ENCODE results near the gene CYP27C1.
"Not testable (repeated sequence)": the region's sequence is repeated elsewhere in the genome, so short reads cannot be mapped to it uniquely, and the experiment has no call there.

The CYP27C1 gene

DNA sequence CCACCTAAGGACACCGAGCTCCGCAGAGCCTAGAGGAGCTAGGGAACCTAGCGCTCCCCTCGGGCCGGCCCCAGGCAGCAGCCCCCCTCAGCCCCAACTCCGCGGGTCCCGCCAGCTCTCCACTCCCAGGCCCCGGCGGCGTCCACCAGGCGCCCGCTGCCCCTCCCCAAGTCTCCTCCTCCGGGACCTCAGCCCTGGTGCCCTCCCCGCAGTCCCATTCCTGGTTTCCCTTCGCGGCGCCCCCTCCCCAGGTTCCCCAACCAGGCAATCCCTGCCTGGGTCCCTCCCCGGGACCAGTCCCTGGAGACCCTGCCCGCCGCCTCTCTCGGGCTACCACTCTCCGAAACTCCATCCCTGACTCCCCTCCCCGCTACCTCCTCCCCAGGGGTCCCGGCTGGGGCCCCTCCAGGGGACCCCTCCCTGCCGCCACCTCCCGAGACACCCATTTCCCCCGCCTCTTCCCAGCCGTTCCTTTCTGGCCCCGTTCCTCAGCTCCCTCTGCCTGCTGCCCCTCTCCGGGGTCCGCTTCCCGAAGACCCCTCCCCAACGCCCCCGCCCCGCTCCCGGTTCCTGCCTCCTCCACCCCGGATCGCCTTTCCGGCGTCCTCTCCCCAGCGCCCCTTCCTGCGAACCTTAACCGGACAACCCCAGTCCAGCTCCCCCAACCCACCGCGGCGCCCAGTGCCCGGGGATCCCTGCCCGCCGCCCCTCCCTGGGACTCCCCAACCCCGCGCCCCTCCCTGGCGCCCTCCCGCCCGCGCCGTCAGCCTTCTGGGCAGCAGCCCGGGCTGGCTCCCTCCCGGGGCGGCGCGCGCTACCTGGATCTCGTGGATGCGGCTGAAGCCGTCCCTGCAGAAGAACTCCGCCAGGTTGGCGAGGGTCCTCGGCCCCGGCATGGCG, 678 bp downstream of the CYP27C1 start:
- DNase-seq (ENCODE audit: extremely low read depth, low read depth) = no peak
- TF ChIP-seq, protein P1, sequence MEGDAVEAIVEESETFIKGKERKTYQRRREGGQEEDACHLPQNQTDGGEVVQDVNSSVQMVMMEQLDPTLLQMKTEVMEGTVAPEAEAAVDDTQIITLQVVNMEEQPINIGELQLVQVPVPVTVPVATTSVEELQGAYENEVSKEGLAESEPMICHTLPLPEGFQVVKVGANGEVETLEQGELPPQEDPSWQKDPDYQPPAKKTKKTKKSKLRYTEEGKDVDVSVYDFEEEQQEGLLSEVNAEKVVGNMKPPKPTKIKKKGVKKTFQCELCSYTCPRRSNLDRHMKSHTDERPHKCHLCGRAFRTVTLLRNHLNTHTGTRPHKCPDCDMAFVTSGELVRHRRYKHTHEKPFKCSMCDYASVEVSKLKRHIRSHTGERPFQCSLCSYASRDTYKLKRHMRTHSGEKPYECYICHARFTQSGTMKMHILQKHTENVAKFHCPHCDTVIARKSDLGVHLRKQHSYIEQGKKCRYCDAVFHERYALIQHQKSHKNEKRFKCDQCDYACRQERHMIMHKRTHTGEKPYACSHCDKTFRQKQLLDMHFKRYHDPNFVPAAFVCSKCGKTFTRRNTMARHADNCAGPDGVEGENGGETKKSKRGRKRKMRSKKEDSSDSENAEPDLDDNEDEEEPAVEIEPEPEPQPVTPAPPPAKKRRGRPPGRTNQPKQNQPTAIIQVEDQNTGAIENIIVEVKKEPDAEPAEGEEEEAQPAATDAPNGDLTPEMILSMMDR (IDR thresholded peaks at IDR 0.05; ENCODE audit: low read depth, low read length) = no peak

DNA sequence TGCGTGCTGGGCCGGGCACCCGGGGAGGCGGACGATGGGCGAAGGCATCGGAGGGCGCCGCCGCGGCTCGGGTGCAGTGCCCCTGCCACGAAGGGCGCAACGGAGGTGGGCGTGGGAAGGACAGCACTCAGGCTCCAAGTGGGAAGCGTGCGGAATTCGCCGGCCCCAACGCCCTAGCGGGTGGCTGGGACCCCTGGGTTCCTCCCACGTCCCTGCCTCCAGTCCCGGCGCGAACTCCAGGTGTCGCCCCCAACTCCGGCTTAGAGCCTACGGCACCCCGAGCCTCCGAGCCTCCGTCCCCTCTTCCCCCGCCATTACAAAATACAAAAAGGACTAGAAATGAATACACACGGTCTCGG, 1.3 kb downstream of the CYP27C1 start:
- TF ChIP-seq, protein P1 (IDR thresholded peaks at IDR 0.05; ENCODE audit: low read depth, low read length) = no peak
- no peak for DNase-seq (ENCODE audit: extremely low read depth, low read depth)

DNA sequence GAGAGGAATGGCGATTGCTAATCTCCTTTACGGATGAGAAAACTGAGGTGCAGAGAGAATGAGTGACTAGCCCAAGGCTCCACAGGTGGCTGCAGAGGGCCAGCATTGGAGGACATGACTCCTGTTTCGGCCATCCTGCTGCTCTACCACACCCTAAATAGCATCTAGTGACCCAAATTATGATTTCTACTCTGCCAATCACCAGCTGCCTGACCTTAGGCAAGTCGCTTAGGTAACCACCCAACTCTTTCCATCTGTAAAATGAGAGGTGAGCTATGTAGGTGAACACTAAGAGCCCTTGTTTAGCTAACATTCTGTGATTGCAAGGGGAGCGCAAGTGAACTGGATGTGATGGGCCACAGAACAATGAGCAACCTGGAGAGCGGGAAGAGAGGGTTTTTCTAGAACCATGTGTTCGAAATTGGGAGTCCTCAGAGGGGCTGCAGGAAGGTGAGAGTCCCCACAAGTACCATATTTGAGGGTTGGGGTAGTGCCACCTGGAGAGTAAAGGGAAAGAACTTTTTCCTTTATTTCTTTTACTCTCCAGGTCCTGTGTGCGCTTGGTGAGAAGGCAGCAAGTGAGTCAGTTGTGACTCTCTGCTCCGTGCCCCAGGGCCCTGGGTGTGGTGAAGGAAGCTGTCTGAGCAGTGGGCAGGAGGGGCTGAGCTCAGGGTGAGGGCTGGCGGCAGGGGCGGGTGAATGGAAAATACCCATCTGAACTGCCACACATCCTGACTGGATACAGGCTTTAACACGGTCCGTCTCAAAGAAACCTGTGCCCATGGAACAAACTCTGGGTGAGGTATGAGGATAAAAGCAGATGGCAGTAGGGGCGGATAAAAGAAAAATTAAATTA, 2.4 kb downstream of the CYP27C1 start:
- TF ChIP-seq, protein P1 (IDR thresholded peaks at IDR 0.05; ENCODE audit: low read depth, low read length) = no peak
- no peak for DNase-seq (ENCODE audit: extremely low read depth, low read depth)

DNA sequence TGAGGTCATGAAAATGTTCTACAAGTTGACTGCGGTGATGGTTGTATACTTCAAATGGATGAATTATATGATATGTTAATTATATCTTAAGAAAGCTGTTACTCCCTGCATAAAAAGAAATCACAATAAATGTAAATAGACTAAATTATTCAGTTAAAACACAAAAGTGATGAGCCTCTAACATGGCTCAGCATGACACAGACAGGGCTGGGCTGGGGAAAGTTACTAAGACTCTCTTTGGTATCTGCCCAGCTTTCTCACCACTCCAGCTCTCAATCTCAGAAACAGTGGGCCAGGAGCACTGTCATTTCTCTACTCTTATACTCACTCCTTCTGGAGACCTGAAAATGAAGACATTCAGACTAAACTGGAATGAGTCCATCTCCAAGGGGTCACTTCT, 3.5 kb downstream of the CYP27C1 start:
- no peak for DNase-seq (ENCODE audit: extremely low read depth, low read depth)
- TF ChIP-seq, protein P1 (IDR thresholded peaks at IDR 0.05; ENCODE audit: low read depth, low read length) = no peak

DNA sequence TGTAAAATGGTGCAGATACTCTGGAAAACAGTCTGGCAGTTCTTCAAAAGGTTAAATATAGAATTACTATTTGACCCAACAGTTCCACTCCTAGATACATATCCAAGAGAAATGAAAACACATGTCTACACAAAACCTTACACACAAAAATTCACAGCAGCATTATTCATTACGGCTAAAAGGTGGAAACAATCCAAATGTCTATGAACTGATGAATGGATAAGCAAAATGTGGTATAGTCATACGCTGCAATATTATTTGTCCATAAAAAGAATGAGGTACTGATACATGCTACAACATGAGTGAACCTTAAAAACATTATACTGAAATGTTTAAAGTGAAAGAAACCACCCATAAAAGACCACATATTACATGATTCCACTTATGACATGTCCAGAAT, 4.0 kb downstream of the CYP27C1 start:
- TF ChIP-seq, protein P1 (IDR thresholded peaks at IDR 0.05; ENCODE audit: low read depth, low read length) = no peak
- DNase-seq (ENCODE audit: extremely low read depth, low read depth) = no peak

DNA sequence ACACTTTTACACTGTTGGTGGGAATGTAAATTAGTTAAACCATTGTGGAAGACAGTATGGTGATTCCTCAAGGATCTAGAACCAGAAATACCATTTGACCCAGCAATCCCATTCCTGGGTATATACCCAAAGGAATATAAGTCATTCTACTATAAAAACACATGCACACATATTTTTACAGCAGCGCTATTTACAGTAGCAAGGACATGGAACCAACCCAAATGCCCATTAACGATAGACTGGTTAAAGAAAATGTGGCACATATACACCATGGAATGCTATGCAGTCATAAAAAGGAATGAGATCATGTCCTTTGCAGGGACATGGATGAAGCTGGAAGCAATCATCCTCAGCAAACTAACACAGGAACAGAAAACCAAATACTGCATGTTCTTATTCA, 5.9 kb downstream of the CYP27C1 start:
- DNase-seq (ENCODE audit: extremely low read depth, low read depth) = not testable (repeated sequence)

DNA sequence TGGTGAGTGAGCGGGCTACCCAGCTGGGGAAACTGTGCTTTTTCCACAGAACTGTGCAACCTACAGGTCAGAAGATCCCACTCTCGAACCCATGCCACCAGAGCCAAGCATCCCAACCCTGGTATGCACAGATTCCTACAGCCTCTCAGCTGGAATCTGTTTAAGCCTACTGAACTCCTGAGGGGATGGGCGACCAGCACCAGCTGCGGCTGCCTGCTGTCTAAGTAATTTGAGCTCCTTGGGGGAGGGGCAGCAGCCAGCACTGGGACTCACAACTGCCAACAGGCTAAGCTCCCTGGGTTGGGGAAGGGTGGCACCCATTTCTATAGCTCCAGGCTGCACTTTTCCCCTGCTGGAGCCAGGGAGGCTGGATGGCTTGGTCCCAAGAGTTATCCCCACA, 11.8 kb downstream of the CYP27C1 start:
- TF ChIP-seq, protein P1 (IDR thresholded peaks at IDR 0.05; ENCODE audit: low read depth, low read length) = no peak
- DNase-seq (ENCODE audit: extremely low read depth, low read depth) = no peak

All from AG09319 (cell line).